Lower leg skin (tissue), 4 donors: ENCODE measurements around the gene WBP2. TPM values are rescaled to one million over a fixed set of nuclear protein-coding genes. Genes with fewer than 3 reads are reported as not detected.

Experiments
- DNase-seq, 2 donors: peaks; one replicate each; pipeline ENCODE4 v3.0.0-alpha.2; 2019; ENCODE audit warnings: low spot score in 2 of 2
- H3K4me3 ChIP-seq: fragments of 200-600 bp; sonication (generic); 2 replicates; pipeline ENCODE4 v1.5.1; 2017; ENCODE audit warnings: mild to moderate bottlenecking, low read depth; ENCODE audit not compliant: poor library complexity, severe bottlenecking
- POLR2A ChIP-seq, 2 donors: fragments of 450-650 bp; IDR thresholded peaks; one replicate each; pipeline ENCODE4 v1.6.1; 2016 to 2017; ENCODE audit warnings: antibody characterized with exemption in 2 of 2, mild to moderate bottlenecking in 1 of 2, moderate library complexity in 1 of 2
- WGBS, 2 donors: methylation state at CpG; one replicate each; pipeline ENCODE4 v1.1.5; 2018; 5-methylcytosine and 5-hydroxymethylcytosine counted together
- intact Hi-C: fragments of 100-400 bp; cut with DNase I; formaldehyde crosslinking; loops from one replicate; pipeline ENCODE4 v1.15.0; 2023; ENCODE audit warnings: low total_unique reads
- total RNA-seq, 4 donors: library from RNA; depleted of rRNA; stranded (reverse); fragments of >200 nt; gene quantifications; one replicate each; pipeline ENCODE4 v1.1.0, GENCODE V29; 2016
- TF ChIP-seq, protein P1 (sequence below), 3 donors: fragments of 450-650 bp; IDR thresholded peaks; one replicate each; pipeline ENCODE4 v1.5.1; 2016; ENCODE audit warnings: antibody characterized with exemption in 3 of 3, mild to moderate bottlenecking in 3 of 3, moderate library complexity in 2 of 3

Gene WBP2
- total RNA-seq, 4 donors from 2014 or later = 74.2 to 149 (median 93.8) TPM

DNA sequence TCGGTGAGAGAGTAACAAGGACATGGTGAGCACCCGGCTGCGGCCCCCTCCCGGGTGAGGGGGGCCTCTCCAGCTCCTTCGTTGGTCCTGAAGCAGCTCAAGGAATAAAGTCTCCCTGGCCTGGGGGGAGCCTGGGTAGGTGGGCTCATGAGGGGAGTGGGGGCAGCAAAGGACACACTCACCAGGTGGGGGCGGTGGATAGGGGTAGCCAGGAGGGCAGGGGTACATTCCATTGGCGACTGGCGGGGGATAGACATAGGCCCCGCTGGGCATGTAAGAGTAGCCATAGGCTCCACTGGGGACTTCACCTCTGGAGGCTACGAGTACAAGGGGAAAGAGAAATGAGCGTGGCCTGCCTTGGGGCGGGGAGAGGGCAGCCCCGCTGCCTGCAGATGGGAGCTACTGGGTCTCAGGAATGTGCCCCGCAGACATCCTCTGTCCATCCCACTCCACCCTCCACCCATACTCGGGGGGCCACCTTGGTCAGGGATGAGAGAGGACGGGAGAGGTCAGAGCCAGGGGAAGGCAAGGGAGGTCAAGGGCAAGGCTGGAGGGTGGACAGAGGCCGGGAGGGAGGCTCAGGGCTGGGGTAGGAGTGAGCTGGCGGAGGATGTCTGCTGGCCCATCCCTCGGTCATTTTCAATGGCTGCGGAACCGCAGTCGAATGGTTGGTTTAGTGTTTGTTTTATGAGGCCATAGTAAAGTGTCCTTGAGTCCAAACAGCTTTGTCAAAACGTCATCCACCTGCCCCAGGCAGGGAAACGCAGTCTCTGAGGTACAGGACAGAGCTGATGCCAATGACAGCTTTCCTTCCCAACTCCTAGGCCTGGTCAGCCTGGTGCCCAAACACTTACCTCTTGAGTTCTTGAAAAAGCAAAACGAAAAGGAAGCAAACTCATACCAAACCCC lies 7.3 kb downstream of the WBP2 start:
- intact Hi-C loops = loop anchor here (10.0 kb wide), 1 partner anchor 73 kb away; a partner anchor contains a TSS
- TF ChIP-seq, protein P1, sequence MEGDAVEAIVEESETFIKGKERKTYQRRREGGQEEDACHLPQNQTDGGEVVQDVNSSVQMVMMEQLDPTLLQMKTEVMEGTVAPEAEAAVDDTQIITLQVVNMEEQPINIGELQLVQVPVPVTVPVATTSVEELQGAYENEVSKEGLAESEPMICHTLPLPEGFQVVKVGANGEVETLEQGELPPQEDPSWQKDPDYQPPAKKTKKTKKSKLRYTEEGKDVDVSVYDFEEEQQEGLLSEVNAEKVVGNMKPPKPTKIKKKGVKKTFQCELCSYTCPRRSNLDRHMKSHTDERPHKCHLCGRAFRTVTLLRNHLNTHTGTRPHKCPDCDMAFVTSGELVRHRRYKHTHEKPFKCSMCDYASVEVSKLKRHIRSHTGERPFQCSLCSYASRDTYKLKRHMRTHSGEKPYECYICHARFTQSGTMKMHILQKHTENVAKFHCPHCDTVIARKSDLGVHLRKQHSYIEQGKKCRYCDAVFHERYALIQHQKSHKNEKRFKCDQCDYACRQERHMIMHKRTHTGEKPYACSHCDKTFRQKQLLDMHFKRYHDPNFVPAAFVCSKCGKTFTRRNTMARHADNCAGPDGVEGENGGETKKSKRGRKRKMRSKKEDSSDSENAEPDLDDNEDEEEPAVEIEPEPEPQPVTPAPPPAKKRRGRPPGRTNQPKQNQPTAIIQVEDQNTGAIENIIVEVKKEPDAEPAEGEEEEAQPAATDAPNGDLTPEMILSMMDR (IDR thresholded peaks at IDR 0.05) = no peak
- TF ChIP-seq POLR2A (IDR thresholded peaks at IDR 0.05) = no peak
- H3K4me3 ChIP-seq = no peak overlapping the region
- no peak for DNase-seq
- 86 to 87% methylated on average over 25 of the region's 25 CpGs for WGBS, 2 donors

GRCh38 chr17:75846692-75847613 lies 8.2 kb downstream of the WBP2 start:
- no peak overlapping the region for H3K4me3 ChIP-seq
- WGBS, 2 donors = 91% methylated on average over 32 to 34 of the region's 34 CpGs

DNA sequence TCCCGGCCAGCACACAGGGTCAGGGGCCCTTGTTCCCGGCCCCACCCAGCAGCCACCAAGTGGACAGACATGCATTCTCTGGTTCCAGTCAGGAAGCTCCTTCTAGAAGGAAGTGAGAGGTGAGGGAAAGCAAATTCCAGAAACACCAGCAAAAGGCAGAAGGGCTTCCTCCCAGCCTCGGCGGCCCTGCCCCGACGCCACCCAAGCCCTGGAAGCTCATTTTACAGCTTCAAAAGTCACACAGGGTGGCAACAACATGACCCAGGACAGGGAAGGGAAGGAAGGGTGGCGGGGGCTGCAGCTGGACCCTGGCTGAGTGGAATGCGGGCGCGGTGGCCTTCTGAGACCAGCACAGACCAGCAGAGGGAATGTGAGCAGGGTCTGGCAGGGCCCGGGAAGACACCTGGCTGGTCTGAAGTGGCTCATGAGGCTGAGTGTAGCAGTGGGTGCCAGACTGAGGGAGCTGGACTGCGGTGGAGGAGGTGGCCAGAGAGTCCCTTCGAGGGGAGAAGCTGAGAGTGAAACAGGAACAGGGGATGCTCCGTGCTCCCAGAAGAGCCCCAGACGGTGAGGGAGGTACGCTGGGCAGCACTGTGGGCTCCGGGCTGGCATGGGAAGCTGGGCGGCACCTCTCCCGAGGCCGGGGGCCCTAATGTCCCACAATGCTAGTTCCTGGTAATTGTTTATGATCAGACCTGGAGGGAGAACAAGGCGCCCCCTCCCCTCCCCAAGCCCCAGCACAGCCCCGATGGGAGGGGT lies 9.0 kb downstream of the WBP2 start:
- WGBS, 2 donors = 73 to 78% methylated on average over 22 of the region's 22 CpGs
- TF ChIP-seq, protein P1 (IDR thresholded peaks at IDR 0.05) = no peak
- no peak for TF ChIP-seq POLR2A (IDR thresholded peaks at IDR 0.05)
- H3K4me3 ChIP-seq = no peak overlapping the region
- no peak for DNase-seq
- intact Hi-C loops = loop anchor here (10.0 kb wide), 1 partner anchor 71 kb away; a partner anchor contains a TSS

More at GRCh38 chr17:75846692-75847613, 8.2 kb downstream of the WBP2 start:
- intact Hi-C loops = loop anchor here (10.0 kb wide), 1 partner anchor 72 kb away; a partner anchor contains a TSS
- DNase-seq = no peak
- TF ChIP-seq, protein P1 (IDR thresholded peaks at IDR 0.05) = no peak
- no peak for TF ChIP-seq POLR2A (IDR thresholded peaks at IDR 0.05)

GRCh38 chr17:75845058-75845711 lies 9.9 kb downstream of the WBP2 start:
- intact Hi-C loops = loop anchor here (10.0 kb wide), 1 partner anchor 70 kb away; a partner anchor contains a TSS
- peak; percentile 83 to 97 for DNase-seq
- H3K4me3 ChIP-seq = no peak overlapping the region
- TF ChIP-seq, protein P1 (IDR thresholded peaks at IDR 0.05) = peak in 1 of 3 donors; percentile 92
- no peak for TF ChIP-seq POLR2A (IDR thresholded peaks at IDR 0.05)
- WGBS, 2 donors = 14 to 21% methylated on average over 20 of the region's 21 CpGs
